GM19351 (cell line): ENCODE measurements around the gene ZSCAN16.
A peak's percentile ranks its signal among the peaks of the same experiment; 100 is the strongest.
"Not testable (repeated sequence)": the region's sequence is repeated elsewhere in the genome, so short reads cannot be mapped to it uniquely, and the experiment has no call there.

Experiments
- ATAC-seq: cut with Tn5 transposase; IDR thresholded peaks from one replicate; pipeline ENCODE4 v1.9.1; 2021; ENCODE audit warnings: mild to moderate bottlenecking, moderate library complexity; ENCODE audit not compliant: unreplicated experiment

The ZSCAN16 gene

DNA sequence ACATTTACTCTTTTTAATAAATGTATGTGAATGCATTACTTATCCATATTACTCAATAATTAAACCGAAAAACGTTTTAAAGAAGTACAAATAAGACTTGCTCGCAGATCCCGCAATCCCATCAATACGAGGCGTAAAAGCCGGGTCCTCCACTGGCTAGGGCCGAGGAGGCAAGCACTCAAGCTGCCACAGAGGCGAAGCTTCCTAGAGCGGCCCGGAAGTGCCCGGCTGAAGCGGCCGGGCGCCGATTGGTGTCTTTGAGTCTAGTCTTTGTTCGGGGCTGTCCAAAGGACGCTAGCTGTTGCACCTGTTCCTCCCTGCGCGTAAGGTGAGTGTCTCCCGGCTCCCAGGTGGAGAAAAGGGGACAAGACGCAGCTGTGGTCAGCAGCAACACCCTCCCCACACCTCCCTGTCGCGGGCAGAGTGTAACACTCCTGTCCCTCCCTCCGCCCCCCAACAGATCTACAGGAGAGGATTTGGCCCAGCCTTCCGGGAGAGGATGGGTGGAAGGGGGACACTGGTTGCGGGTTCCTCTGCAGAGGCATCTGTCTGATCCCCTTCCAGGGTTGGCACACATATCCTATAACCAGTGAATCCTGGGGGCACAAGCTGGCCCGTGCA lies at the start of gene ZSCAN16:
Gene ZSCAN16 (plus strand): TSS at position 260 of the 621 bp plus-strand sequence. CDS start 835 bp downstream, outside the sequence.
- peak; percentile 98 for ATAC-seq

DNA sequence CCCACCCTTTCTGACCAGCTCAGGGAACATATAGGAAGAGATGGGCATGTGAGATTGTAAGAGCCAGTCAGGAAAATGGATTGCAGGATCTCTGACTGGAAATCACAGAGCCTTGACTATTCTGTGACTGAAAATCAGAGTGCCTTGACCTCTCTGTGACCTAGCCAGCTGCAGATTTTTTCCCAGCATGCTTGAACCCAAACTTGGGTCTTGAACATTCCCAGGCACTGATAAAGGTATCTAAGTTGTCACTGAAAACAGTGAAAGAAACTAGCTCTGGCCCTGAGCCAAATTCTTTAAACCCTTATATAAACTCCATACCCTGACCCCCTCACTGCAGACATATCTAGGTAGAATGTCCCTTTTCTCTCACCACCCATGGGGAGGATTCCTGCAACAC lies 46.4 kb upstream of the ZSCAN16 start:
- ATAC-seq, result no peak

DNA sequence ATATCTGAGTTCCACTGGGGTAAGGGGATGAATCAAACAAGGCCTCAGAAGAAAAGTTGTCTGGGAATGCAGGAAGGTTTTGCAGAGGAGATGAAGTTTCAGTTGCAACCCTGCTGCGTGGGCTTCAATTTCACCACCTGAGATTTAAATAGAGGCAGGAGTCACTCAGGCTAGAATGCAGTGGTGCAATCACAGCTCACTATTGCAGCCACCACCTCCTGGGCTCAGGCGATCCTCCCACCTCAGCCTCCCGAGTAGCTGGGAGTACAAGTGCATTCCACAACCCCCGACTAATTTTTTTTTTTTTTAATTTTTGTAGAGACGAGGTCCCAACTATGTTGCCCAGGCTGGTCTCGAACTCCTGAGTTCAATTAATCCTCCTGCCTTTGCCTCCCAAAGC lies 45.6 kb upstream of the ZSCAN16 start:
- no peak for ATAC-seq

DNA sequence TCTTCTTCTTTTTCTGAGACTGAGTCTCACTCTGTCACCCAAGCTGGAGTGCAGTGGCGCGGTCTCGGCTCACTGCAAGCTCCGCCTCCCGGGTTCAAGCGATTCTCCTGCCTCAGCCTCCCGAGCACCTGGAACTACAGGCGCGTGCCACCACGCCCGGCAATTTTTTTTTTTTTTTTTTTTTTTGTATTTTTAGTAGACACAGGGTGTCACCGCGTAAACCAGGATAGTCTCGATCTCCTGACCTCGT lies 44.1 kb upstream of the ZSCAN16 start, which contains the start of gene ZNF165:
Gene ZNF165 (plus strand): TSS at position 188 of the 250 bp plus-strand sequence. CDS start 4,913 bp downstream, outside the sequence.
- ATAC-seq, result peak; percentile 22

DNA sequence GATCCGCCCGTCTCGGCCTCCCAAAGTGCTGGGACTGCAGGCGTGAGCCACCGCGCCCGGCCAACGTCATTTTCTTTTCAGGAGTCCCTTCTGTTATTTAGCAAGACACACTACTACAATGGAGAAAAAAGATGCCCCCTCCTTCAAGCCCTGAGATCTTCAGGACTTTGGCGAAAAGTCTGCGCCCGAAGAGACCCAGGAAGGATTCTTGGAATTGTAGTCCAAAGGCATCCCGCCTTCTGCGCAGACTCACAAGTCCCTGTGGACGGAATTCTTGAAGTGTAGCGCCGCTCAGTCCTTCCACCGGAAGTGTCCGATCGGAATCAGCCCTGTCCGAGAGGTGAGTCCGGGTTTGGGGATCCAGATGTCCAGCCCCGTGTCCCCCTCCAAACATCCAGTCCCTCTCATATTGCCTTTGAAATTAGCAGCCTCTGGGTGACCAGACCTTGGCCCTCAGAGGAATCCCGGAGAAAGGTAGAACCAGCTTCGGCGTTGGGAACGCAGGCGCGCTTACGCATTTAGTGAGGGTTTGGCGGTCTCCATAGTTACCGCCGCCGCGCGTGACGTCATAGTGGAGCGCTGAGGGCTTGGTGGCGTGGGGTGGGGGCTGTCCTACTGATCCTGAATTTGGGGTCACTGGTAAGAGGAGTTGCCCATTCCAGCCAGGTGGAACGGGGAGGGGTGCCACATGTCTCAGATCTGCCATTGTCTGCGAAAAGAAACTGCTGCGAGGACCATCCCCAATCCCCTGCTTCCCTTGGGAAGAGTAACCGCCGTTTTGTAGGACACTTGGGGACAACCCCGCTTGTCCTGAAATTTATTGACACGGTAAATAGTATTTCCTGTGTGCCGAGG lies 43.6 kb upstream of the ZSCAN16 start:
- ATAC-seq, result peak; percentile 79

DNA sequence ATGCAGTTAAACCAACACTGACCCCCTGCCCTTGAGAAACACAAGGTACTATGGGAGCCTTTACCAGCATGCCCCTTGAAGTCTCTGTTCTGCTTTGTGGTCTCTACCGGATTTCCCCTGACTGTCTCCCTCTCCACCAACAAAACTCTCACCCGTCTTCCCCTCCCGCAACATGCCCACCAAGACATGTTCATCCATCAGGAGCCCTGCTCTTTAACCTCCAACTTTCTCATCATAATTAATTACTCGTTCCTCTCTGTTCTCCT lies 43.0 kb upstream of the ZSCAN16 start:
- peak; percentile 57 for ATAC-seq

DNA sequence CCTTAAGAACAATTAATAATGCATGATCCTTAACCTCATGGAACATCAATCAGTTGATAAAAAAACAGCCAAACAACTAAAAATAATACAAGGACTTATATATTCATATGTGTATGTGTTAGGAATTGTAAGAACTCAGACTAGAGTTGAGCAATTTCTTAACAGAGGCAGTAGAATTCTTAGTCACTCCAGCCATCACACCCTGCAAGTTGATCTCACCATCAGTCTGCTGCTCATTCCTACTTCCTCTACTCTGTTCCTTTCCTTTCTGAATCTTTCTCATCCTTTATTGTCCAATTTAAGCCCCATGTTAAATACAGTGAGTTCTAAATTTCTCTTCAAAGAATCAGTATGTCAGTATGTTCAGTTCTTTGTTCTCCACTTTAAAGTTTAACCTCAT lies 41.5 kb upstream of the ZSCAN16 start:
- ATAC-seq, result no peak

DNA sequence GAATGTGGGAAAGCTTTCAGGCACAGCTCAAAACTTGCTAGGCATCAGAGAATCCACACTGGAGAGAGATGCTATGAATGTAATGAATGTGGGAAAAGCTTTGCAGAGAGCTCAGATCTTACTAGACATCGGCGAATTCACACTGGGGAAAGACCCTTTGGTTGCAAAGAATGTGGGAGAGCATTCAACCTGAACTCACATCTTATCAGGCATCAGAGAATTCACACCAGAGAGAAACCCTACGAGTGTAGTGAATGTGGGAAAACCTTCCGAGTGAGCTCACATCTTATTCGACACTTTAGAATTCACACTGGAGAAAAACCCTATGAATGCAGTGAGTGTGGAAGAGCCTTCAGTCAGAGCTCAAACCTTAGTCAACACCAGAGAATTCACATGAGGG lies 35.4 kb upstream of the ZSCAN16 start:
- no peak for ATAC-seq

DNA sequence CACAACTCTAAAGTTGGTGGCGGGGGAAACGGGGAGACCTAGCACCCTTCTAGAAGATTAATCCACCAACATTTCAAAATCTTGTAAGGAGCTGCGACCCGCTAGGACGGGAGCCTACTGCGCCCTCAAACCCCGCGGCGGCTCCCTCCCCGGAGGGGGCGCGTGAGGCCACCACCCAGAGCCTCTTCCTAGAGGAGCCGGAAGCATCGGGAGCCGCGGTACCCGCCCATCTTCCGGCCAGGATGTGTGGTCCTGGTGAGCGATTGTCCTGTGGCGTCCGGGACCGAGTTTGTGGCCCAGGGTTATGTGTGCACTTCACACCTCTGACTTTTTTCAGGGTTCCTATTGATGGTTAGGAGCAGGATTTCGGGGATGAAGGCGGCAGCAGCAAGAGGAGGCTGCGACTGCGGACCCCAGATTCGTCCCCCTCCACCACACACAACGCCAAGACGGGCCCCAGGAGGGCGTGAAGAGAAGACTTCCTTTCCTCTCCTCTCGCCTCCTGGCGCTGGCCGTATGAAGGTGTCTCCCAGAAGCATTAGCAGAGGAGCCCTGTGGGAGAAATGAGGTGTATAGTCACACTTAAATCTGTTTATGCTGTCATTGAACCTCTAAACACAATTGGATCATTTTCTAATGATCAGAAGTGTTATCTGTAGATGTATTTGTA lies 33.4 kb upstream of the ZSCAN16 start:
- ATAC-seq, result no peak

DNA sequence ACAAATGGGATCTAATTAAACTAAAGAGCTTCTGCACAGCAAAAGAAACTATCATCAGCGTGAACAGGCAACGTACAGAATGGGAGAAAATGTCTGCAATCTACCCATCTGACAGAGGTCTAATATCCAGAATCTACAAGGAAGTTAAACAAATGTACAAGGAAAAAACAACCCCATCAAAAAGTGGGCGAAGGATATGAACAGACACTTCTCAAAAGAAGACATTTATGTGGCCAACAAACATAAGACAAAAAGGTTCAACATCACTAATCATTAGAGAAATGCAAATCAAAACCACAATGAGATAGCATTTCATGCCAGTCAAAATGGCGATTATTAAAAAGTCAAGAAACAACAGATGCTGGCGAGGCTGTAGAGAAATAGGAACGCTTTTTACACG lies 22.2 kb upstream of the ZSCAN16 start:
- not testable (repeated sequence) for ATAC-seq

DNA sequence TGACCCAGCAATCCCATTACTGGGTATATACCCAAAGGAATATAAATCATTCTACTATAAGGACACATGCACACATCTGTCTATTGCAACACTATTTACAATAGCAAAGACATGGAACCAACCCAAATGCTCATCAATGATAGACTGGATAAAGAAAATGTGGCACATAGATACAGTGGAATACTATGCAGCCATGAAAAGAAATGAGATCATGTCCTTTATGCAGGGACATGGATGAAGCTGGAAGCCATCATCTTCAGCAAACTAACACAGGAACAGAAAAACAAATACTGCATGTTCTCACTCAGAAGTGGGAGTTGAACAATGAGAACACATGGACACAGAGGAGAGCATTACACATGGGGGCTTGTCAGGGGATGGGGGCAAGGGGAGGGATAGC lies 21.7 kb upstream of the ZSCAN16 start:
- not testable (repeated sequence) for ATAC-seq

DNA sequence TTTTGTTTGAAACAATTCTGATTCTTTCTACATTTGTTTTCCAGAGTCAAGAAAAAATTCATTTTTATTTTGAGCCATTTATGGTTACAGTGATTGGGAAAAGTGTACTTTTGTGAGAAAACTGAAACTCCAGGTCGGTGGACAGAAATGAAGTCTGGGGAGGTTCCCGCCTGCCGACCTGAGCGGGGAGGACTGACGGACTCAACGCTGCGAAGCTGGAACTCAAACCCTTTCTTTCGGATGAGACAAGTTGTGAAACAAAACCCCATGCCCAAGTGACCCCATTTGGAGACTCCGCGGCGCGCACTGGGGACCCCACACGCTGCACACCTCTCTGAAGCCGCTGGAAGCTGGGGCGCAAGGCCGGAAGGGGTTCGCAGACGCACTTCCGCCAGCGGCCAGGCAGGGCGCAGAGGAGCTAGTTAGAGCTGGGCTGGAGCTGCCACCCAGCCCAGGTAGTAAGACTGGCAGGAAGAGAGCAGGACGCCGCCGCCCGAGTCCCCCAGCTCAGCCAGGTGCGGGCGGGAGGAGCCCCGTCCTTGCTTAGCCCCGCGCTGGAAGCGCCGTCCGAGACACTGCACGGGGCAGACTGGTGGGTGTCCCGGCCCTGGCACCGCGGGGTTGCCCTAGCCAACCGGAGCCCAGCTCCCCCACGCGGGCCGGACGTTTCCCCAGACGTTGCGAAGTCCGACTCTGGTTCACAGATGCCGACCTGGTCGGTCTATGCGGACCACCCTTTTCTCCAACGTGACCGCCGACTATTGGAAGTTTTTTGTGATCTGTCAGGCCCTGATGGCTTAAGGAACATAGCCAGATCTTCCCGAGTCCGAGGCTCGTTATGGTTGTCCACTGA lies 19.8 kb upstream of the ZSCAN16 start:
- ATAC-seq, result peak; percentile 99

DNA sequence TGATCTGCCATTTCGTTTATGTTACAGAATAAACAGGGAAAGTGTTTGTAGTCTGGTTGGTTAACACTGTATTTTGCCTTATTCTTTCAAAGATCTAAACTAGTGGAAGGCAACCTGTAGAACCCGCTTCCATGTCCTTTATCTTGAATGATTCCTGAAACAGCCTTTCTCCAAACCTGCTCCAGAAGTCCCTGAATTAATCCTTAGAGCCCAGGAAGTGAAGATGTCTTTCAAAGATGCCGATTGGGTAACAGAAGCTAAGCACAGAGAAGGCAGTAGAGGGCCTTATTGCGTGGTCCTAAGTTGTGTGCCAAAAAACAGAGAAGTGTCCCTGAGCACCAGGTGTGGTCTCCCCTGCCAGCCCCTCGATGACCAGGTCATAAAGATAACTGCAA lies 19.2 kb upstream of the ZSCAN16 start:
- peak; percentile 11 for ATAC-seq

DNA sequence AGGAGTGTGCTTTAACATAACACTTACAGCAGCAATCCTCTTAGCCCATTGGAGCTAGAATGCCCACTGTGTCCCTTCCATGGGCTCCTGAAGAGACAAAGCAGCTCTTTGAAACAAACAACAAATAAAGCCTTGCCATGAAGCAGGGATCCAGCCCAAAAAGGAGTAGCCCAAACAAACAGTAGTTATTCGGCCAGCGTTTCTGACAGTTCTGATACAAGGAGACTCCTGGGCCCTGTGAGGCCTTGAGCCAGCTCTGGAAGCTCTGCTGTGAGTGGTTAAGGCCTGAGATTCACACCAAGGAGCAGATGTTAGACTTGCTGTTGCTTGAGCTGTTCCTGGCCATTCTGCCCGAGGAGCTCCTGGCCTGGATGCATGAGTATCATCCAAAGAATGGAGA lies 16.9 kb upstream of the ZSCAN16 start:
- no peak for ATAC-seq

DNA sequence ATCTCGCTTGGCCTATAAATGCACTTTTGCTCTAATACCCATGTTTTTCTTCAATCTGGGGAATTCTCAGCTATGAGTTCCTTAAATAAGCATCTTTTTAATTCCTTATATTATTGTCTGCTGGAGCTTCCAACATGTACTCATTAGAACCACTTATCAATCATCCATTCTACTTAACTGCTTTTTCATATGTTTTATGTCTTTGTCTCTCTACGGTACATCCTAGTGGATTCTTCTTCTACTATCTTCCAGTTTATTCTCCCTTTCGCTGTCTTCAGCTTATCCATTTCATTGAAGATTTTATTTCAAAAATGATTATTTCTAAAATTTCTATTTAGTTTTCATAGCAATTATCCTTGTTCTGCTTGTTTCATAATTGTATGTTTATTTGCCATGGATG lies 12.4 kb upstream of the ZSCAN16 start:
- no peak for ATAC-seq

DNA sequence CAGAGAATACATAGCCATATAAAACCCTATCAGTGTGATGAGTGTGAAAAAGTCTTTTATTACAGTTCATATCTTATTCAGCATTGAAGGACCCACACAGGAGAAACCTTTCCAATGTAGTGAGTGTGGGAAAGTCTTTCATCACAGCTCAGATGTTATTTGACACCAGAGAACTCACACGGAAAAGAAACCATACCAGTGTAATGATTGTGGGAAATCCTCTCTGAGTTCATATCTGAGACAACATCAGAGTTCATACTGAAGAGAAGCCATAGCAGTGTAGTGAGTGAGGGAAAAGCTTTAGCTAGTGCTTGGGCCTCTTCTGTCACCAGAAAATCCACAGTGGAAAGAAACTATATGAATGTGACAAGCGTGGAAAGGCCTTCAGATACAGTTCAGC lies 8.6 kb upstream of the ZSCAN16 start:
- ATAC-seq, result no peak

DNA sequence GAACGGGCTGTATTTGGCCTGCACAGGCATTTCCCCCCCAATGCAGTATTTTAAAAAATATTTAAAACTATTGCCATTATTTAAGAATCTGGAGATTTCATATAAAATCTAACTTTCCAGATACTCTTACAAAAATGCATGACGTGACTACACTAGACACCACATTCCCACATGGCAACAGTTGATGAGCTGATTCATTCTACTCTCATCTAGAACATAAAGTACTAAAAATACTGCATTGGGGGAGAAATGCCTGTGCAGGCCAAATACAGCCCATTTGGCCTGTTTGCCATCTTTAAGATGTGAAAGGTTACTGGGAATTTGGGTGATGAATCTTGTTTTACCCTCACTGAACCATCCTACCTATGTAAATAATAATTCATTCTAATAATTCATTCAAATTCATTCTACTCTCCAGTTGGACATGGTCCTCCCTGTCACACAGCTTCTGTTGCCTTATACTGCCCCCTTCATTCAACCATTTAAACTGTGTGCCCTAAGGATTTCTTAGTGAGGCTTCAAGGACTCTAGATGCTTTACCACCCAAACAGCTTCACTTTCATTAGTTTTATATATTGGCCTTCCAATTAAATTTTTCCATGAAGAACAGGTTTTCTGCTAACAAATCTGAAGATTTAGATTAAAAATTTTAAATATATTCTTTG lies 6.9 kb upstream of the ZSCAN16 start:
- no peak for ATAC-seq

DNA sequence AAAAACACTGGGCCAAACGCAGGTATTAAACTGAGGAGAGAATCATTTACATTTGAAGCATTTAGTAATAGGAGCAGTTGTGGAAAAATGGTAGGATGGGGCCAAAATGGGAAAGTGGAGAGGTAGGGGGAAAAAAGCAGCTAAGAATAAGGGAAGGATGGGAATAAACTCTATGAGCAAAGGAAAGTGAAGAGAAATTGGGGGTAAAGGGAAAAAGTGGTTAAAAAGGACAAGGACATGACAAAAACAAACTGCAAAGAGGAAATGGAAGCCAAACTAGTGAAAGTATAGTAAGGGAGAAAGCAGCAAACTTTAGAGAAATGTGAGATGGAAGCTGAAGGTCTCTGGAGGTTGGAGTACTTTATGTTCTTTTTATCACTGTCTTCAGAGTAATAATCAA lies 6.2 kb upstream of the ZSCAN16 start:
- no peak for ATAC-seq

DNA sequence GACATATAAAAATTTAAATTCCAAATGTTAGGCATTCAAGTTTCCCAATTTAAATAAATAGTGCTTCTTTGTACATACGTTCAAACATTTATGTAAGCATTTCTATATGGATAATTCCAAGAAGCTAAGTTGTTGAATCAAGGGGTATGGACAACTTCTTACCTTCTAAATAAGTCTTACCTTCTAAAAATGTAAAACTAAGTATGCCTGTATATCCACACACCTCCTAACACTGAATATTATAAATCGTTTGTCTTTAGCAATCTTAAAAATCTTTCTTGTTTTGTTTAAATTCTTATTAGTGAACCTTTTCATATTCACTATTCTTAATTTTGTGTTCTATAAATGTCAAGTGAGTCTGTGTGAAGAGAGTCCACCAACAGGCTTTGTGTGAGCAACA lies 2.5 kb upstream of the ZSCAN16 start:
- no peak for ATAC-seq

DNA sequence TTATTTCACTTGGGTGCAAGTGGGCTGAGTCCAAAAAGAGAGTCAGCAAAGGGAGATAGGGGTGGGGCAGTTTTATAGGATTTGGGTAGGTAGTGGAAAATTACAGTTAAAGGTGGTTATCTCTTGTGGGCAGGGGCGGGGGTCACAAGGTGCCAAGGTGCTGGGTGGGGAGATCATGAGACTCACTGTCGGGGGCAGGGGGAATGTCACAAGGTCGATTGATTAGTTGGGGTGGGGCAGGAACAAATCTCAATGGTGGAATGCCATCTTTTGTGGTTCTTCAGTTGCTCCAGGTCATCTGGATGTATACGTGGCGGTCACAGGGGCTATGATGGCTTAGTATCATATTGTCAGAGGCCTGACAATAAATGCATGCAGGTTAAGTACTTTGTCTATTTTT lies 2.1 kb upstream of the ZSCAN16 start:
- ATAC-seq, result not testable (repeated sequence)

DNA sequence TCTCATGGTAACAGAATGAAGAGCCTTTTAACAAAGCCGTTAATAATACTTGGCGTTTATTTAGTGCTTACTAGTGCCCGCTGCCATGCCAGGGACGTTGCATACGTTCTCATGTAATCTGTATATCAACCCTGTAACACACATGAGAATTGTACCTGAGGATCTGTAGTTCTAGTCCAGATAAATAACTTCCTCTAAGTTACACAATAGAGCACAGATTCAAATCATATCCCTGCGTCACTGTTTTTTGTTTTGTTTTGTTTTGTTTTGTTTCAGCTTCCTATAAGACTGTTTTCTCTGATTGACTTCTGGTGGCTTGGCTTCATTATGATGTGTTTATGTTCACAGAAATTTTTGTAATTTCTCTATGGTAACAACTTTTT lies 553 bp downstream of the ZSCAN16 start:
- no peak for ATAC-seq
